ENCODE results near the gene SLC22A4.
A peak's percentile ranks its signal among the peaks of the same experiment; 100 is the strongest.

The SLC22A4 gene

GRCh38 chr5:132368186-132368585 lies 74.0 kb downstream of the SLC22A4 start:
- H3K4me3 ChIP-seq (ENCODE audit: low read depth in 1 of 2, low read length in 2 of 2), result no peak overlapping the region
- H3K9me3 ChIP-seq (ENCODE audit: low read length), result no peaks in the 10 kb centered on the region
- H3K27ac ChIP-seq (ENCODE audit: low read depth, low read length), result no peak overlapping the region
- H3K9ac ChIP-seq (ENCODE audit: low read length), result no peak overlapping the region
- no peaks in the 10 kb centered on the region for H3K27me3 ChIP-seq (ENCODE audit: control insufficient read depth in 1 of 2, insufficient read depth in 2 of 2, low read length in 2 of 2)
- H3K4me1 ChIP-seq (ENCODE audit: insufficient read depth, low read length), result peaks cover 34% of the 10 kb centered on the region
- peaks cover 8% of the 10 kb centered on the region for H3K36me3 ChIP-seq (ENCODE audit: insufficient read depth, low read length)

- peaks cover 29% of the 10 kb centered on the region for H3K4me1 ChIP-seq (ENCODE audit: insufficient read depth, low read length)
- H3K27me3 ChIP-seq (ENCODE audit: control insufficient read depth in 1 of 2, insufficient read depth in 2 of 2, low read length in 2 of 2), result no peaks in the 10 kb centered on the region
- no peaks in the 10 kb centered on the region for H3K9me3 ChIP-seq (ENCODE audit: low read length)
- peaks cover 5% of the 10 kb centered on the region for H3K36me3 ChIP-seq (ENCODE audit: insufficient read depth, low read length)
- peak overlapping the region; percentile 77 for H3K27ac ChIP-seq (ENCODE audit: low read depth, low read length)
- H3K4me3 ChIP-seq (ENCODE audit: low read depth in 1 of 2, low read length in 2 of 2), result peak overlapping the region; percentile 54 to 84
- H3K9ac ChIP-seq (ENCODE audit: low read length), result peak overlapping the region; percentile 76
Observed at GRCh38 chr5:132369007-132369473, 74.8 kb downstream of the SLC22A4 start.

GRCh38 chr5:132369474-132370180 lies 75.4 kb downstream of the SLC22A4 start, which contains the start of gene SLC22A5:
Gene SLC22A5 (plus strand): TSS chr5:132369710. CDS start chr5:132369973, 263 bp downstream.
- Histone ChIP-seq H3K4me3 (ENCODE audit: low read depth in 1 of 2, low read length in 2 of 2) (peak within 1 kb of the TSS; percentile 54 to 84), H3K36me3 (ENCODE audit: insufficient read depth, low read length) (no peaks in the 10 kb centered on the region), H3K9me3 (ENCODE audit: low read length) (no peaks in the 10 kb centered on the region), H3K4me1 (ENCODE audit: insufficient read depth, low read length) (peaks cover 29% of the 10 kb centered on the region), H3K9ac (ENCODE audit: low read length) (peak within 1 kb of the TSS; percentile 76), H3K27me3 (ENCODE audit: control insufficient read depth in 1 of 2, insufficient read depth in 2 of 2, low read length in 2 of 2) (no peaks in the 10 kb centered on the region), H3K27ac (ENCODE audit: low read depth, low read length) (peak within 1 kb of the TSS; percentile 77)

- Histone ChIP-seq H3K9me3 (ENCODE audit: low read length) (no peaks in the 10 kb centered on the region), H3K27me3 (ENCODE audit: control insufficient read depth in 1 of 2, insufficient read depth in 2 of 2, low read length in 2 of 2) (no peaks in the 10 kb centered on the region), H3K4me3 (ENCODE audit: low read depth in 1 of 2, low read length in 2 of 2) (peak overlapping the region; percentile 54 to 84), H3K27ac (ENCODE audit: low read depth, low read length) (peak overlapping the region; percentile 77), H3K9ac (ENCODE audit: low read length) (peak overlapping the region; percentile 76), H3K4me1 (ENCODE audit: insufficient read depth, low read length) (peaks cover 29% of the 10 kb centered on the region), H3K36me3 (ENCODE audit: insufficient read depth, low read length) (no peaks in the 10 kb centered on the region)
Observed at GRCh38 chr5:132370181-132370970, 76.2 kb downstream of the SLC22A4 start.

GRCh38 chr5:132370971-132371602 lies 76.9 kb downstream of the SLC22A4 start:
- Histone ChIP-seq H3K9ac (ENCODE audit: low read length) (no peak overlapping the region), H3K4me1 (ENCODE audit: insufficient read depth, low read length) (peaks cover 29% of the 10 kb centered on the region), H3K27me3 (ENCODE audit: control insufficient read depth in 1 of 2, insufficient read depth in 2 of 2, low read length in 2 of 2) (no peaks in the 10 kb centered on the region), H3K27ac (ENCODE audit: low read depth, low read length) (no peak overlapping the region), H3K4me3 (ENCODE audit: low read depth in 1 of 2, low read length in 2 of 2) (peak overlapping the region in 1 of 2 donors; percentile 54), H3K9me3 (ENCODE audit: low read length) (no peaks in the 10 kb centered on the region), H3K36me3 (ENCODE audit: insufficient read depth, low read length) (no peaks in the 10 kb centered on the region)

- no peak overlapping the region for H3K4me3 ChIP-seq (ENCODE audit: low read depth in 1 of 2, low read length in 2 of 2)
- no peak overlapping the region for H3K27ac ChIP-seq (ENCODE audit: low read depth, low read length)
- no peaks in the 10 kb centered on the region for H3K36me3 ChIP-seq (ENCODE audit: insufficient read depth, low read length)
- peaks cover 29% of the 10 kb centered on the region for H3K4me1 ChIP-seq (ENCODE audit: insufficient read depth, low read length)
- H3K27me3 ChIP-seq (ENCODE audit: control insufficient read depth in 1 of 2, insufficient read depth in 2 of 2, low read length in 2 of 2), result no peaks in the 10 kb centered on the region
- H3K9me3 ChIP-seq (ENCODE audit: low read length), result no peaks in the 10 kb centered on the region
- no peak overlapping the region for H3K9ac ChIP-seq (ENCODE audit: low read length)
Observed at GRCh38 chr5:132371603-132371994, 77.4 kb downstream of the SLC22A4 start.

- Histone ChIP-seq H3K4me3 (ENCODE audit: low read depth in 1 of 2, low read length in 2 of 2) (no peak overlapping the region), H3K27ac (ENCODE audit: low read depth, low read length) (no peak overlapping the region), H3K4me1 (ENCODE audit: insufficient read depth, low read length) (peaks cover 34% of the 10 kb centered on the region), H3K36me3 (ENCODE audit: insufficient read depth, low read length) (no peaks in the 10 kb centered on the region), H3K9me3 (ENCODE audit: low read length) (no peaks in the 10 kb centered on the region), H3K9ac (ENCODE audit: low read length) (no peak overlapping the region), H3K27me3 (ENCODE audit: control insufficient read depth in 1 of 2, insufficient read depth in 2 of 2, low read length in 2 of 2) (no peaks in the 10 kb centered on the region)
Observed at GRCh38 chr5:132372127-132372526, 77.9 kb downstream of the SLC22A4 start.

- Histone ChIP-seq H3K27ac (ENCODE audit: low read depth, low read length) (no peak overlapping the region), H3K4me3 (ENCODE audit: low read depth in 1 of 2, low read length in 2 of 2) (no peak overlapping the region), H3K9me3 (ENCODE audit: low read length) (no peaks in the 10 kb centered on the region), H3K36me3 (ENCODE audit: insufficient read depth, low read length) (no peaks in the 10 kb centered on the region), H3K27me3 (ENCODE audit: control insufficient read depth in 1 of 2, insufficient read depth in 2 of 2, low read length in 2 of 2) (no peaks in the 10 kb centered on the region), H3K4me1 (ENCODE audit: insufficient read depth, low read length) (peaks cover 38% of the 10 kb centered on the region), H3K9ac (ENCODE audit: low read length) (no peak overlapping the region)
Observed at GRCh38 chr5:132372542-132372941, 78.3 kb downstream of the SLC22A4 start.

GRCh38 chr5:132375957-132376356 lies 81.8 kb downstream of the SLC22A4 start:
- Histone ChIP-seq H3K9me3 (ENCODE audit: low read length) (no peaks in the 10 kb centered on the region), H3K36me3 (ENCODE audit: insufficient read depth, low read length) (peaks cover 6% of the 10 kb centered on the region), H3K27ac (ENCODE audit: low read depth, low read length) (no peak overlapping the region), H3K4me3 (ENCODE audit: low read depth in 1 of 2, low read length in 2 of 2) (no peak overlapping the region), H3K4me1 (ENCODE audit: insufficient read depth, low read length) (peaks cover 28% of the 10 kb centered on the region), H3K9ac (ENCODE audit: low read length) (no peak overlapping the region), H3K27me3 (ENCODE audit: control insufficient read depth in 1 of 2, insufficient read depth in 2 of 2, low read length in 2 of 2) (no peaks in the 10 kb centered on the region)

GRCh38 chr5:132376694-132377641 lies 82.8 kb downstream of the SLC22A4 start:
- Histone ChIP-seq H3K9me3 (ENCODE audit: low read length) (no peaks in the 10 kb centered on the region), H3K27me3 (ENCODE audit: control insufficient read depth in 1 of 2, insufficient read depth in 2 of 2, low read length in 2 of 2) (no peaks in the 10 kb centered on the region), H3K9ac (ENCODE audit: low read length) (no peak overlapping the region), H3K36me3 (ENCODE audit: insufficient read depth, low read length) (peaks cover 6% of the 10 kb centered on the region), H3K4me3 (ENCODE audit: low read depth in 1 of 2, low read length in 2 of 2) (no peak overlapping the region), H3K27ac (ENCODE audit: low read depth, low read length) (no peak overlapping the region), H3K4me1 (ENCODE audit: insufficient read depth, low read length) (peaks cover 20% of the 10 kb centered on the region)
